Measurements from ENCODE around the gene NGRN.

- no peak for TF ChIP-seq CTCF (IDR thresholded peaks at IDR 0.05)
- no peak for TF ChIP-seq ZFX (IDR thresholded peaks at IDR 0.05; ENCODE audit: borderline replicate concordance)
These were observed 31.5 kb downstream of the NGRN start for GRCh38 chr15:90297021-90297420.
